HepG2 (cell line): Measurements from ENCODE around the gene TMCO2. TPM values are rescaled to one million over a fixed set of nuclear protein-coding genes. Genes with fewer than 3 reads are reported as not detected.

Source experiments
- CC2D1A ChIP-seq: sonication (generic); formaldehyde crosslinking; IDR thresholded peaks from 2 replicates; pipeline ENCODE4 v1.8.1; 2023; ENCODE audit warnings: mild to moderate bottlenecking, missing genetic modification reagents
- CREM ChIP-seq, 2 experiments: sonication (generic) in 1 of 2; formaldehyde crosslinking in 1 of 2; IDR thresholded peaks; 2 replicates each; pipeline versions ENCODE4 v1.4.0 to v1.6.1; 2016 to 2020; ENCODE audit warnings: antibody characterized with exemption in 1 of 2, mild to moderate bottlenecking in 1 of 2, missing genetic modification reagents in 1 of 2
- ETS1 ChIP-seq: sonication (generic); formaldehyde crosslinking; IDR thresholded peaks from 2 replicates; pipeline ENCODE4 v1.4.0; 2020; ENCODE audit warnings: missing genetic modification reagents
- FLYWCH1 ChIP-seq: sonication (generic); formaldehyde crosslinking; IDR thresholded peaks from 2 replicates; pipeline ENCODE4 v1.8.1; 2023; ENCODE audit warnings: mild to moderate bottlenecking, missing genetic modification reagents
- HIVEP1 ChIP-seq: sonication (generic); formaldehyde crosslinking; IDR thresholded peaks from 2 replicates; pipeline ENCODE4 v1.4.0; 2020; ENCODE audit warnings: mild to moderate bottlenecking, missing genetic modification reagents
- HMGXB3 ChIP-seq: sonication (generic); formaldehyde crosslinking; IDR thresholded peaks from 2 replicates; pipeline ENCODE4 v1.4.0; 2020; ENCODE audit warnings: missing genetic modification reagents, borderline replicate concordance
- LCORL ChIP-seq, 2 experiments: fragments of 450-650 bp in 1 of 2; sonication (generic) in 1 of 2; formaldehyde crosslinking in 1 of 2; IDR thresholded peaks; 2 replicates each; pipeline versions ENCODE4 v1.5.0 to v1.6.1; 2017 to 2020; ENCODE audit warnings: antibody characterized with exemption in 1 of 2, missing genetic modification reagents in 1 of 2
- PBX2 ChIP-seq: IDR thresholded peaks from 2 replicates; pipeline ENCODE4 v1.6.1; 2016; ENCODE audit warnings: control low read depth
- REPIN1 ChIP-seq: sonication (generic); formaldehyde crosslinking; IDR thresholded peaks from 2 replicates; pipeline ENCODE4 v1.8.0; 2022; ENCODE audit warnings: missing genetic modification reagents, low read depth, mild to moderate bottlenecking, borderline replicate concordance
- SOX6 ChIP-seq, 2 experiments: fragments of 450-650 bp in 1 of 2; sonication (generic) in 1 of 2; formaldehyde crosslinking in 1 of 2; IDR thresholded peaks; 2 replicates each; pipeline versions ENCODE4 v1.4.0 to v1.6.1; 2017 to 2020; ENCODE audit warnings: antibody characterized with exemption in 1 of 2, mild to moderate bottlenecking in 1 of 2, missing genetic modification reagents in 1 of 2
- THRA ChIP-seq: sonication (generic); formaldehyde crosslinking; IDR thresholded peaks from 2 replicates; pipeline ENCODE4 v1.4.0; 2020; ENCODE audit warnings: missing genetic modification reagents, borderline replicate concordance
- ZNF30 ChIP-seq: sonication (generic); formaldehyde crosslinking; IDR thresholded peaks from 2 replicates; pipeline ENCODE4 v1.5.0; 2020; ENCODE audit warnings: mild to moderate bottlenecking, missing genetic modification reagents
- ZNF335 ChIP-seq: sonication (generic); formaldehyde crosslinking; IDR thresholded peaks from 2 replicates; pipeline ENCODE4 v1.4.0; 2020; ENCODE audit warnings: missing genetic modification reagents
- ZNF441 ChIP-seq: sonication (generic); formaldehyde crosslinking; IDR thresholded peaks from 2 replicates; pipeline ENCODE4 v1.7.0; 2021; ENCODE audit warnings: missing genetic modification reagents, borderline replicate concordance
- ZNF556 ChIP-seq: sonication (generic); formaldehyde crosslinking; IDR thresholded peaks from 2 replicates; pipeline ENCODE4 v1.4.0; 2020; ENCODE audit warnings: mild to moderate bottlenecking, missing genetic modification reagents, borderline replicate concordance
- ZNF724P ChIP-seq: sonication (generic); formaldehyde crosslinking; IDR thresholded peaks from 2 replicates; pipeline ENCODE4 v1.8.0; 2022; ENCODE audit warnings: missing genetic modification reagents, borderline replicate concordance
- ZNF816 ChIP-seq: sonication (generic); formaldehyde crosslinking; IDR thresholded peaks from 2 replicates; pipeline ENCODE4 v1.8.0; 2022; ENCODE audit warnings: missing genetic modification reagents, mild to moderate bottlenecking, borderline replicate concordance
- ZNF883 ChIP-seq: sonication (generic); formaldehyde crosslinking; IDR thresholded peaks from 2 replicates; pipeline ENCODE4 v1.5.1; 2020; ENCODE audit warnings: mild to moderate bottlenecking, missing genetic modification reagents; ENCODE audit errors: not compliant biosample characterization
- ZSCAN20 ChIP-seq: sonication (generic); formaldehyde crosslinking; IDR thresholded peaks from 2 replicates; pipeline ENCODE4 v1.4.0; 2020; ENCODE audit warnings: missing genetic modification reagents, mild to moderate bottlenecking, borderline replicate concordance
- polyA plus RNA-seq, 8 experiments: library from polyadenylated mRNA; depleted of rRNA in 3 of 8; stranded (reverse) in 7 of 8; unstranded in 1 of 8; fragments of >200 nt; fragmentation: Illumina TruSeq in 4 of 8; extraction: Trizol in 4 of 8; gene quantifications; 2 replicates each; pipeline versions ENCODE4 v1.2.1 to v1.2.3, GENCODE V29; 2011 to 2016; ENCODE audit warnings: low read depth in 4 of 8, missing spikeins in 1 of 8, mixed read lengths in 1 of 8; ENCODE audit not compliant: insufficient read depth in 1 of 8
- total RNA-seq, 5 experiments: library from RNA; depleted of rRNA; stranded (reverse); fragments of >200 nt; fragmentation: Illumina TruSeq; extraction: Trizol; gene quantifications; 2 replicates each; pipeline ENCODE4 v1.2.3, GENCODE V29; 2016; ENCODE audit warnings: low read depth in 1 of 5

TMCO2 gene
- total and polyA plus RNA-seq, 2 of the 13 experiments (the other 11 are each of a cell fraction or from before 2014, with no cell fraction given): not detected

- TF ChIP-seq HMGXB3 (CRISPR knock-in tag) (peak; percentile 86), ZNF556 (peak; percentile 99), ZNF441 (peak; percentile 53; the same call in 1 of the 2 replicates), ZNF724P (CRISPR knock-in tag) (peak; percentile 89), ZNF30 (CRISPR knock-in tag) (no peak), CREM (IDR thresholded peaks at IDR 0.05) (peak; percentile 88), CREM (CRISPR knock-in tag; IDR thresholded peaks at IDR 0.05) (no peak; the same call in 1 of the 2 replicates), ZSCAN20 (CRISPR knock-in tag) (no peak), THRA (peak; percentile 61), CC2D1A (CRISPR knock-in tag) (no peak), ETS1 (no peak), FLYWCH1 (CRISPR knock-in tag) (no peak), SOX6 (IDR thresholded peaks at IDR 0.05) (no peak), SOX6 (CRISPR knock-in tag; IDR thresholded peaks at IDR 0.05) (peak; percentile 82), ZNF883 (peak; percentile 75), REPIN1 (peak; percentile 95), LCORL (IDR thresholded peaks at IDR 0.05) (peak; percentile 77), LCORL (CRISPR knock-in tag; IDR thresholded peaks at IDR 0.05) (peak; percentile 81), ZNF816 (CRISPR knock-in tag) (0 out of 2 replicates have a peak, but pooled peaks have one; percentile 83), ZNF335 (CRISPR knock-in tag) (peak; percentile 93), HIVEP1 (CRISPR knock-in tag) (peak; percentile 90; the same call in 1 of the 2 replicates), PBX2 (no peak)
Measured at GRCh38 chr1:40257688-40258444, 10.1 kb downstream of the TMCO2 start, which contains the start of gene ZMPSTE24 (continued).
